OCI-LY3 (cell line): ENCODE measurements around the gene SAPCD2.

ENCODE experiments used
- H2AFZ ChIP-seq: fragments of 200-600, 300-600 bp; shearing (Covaris generic); 2 replicates; pipeline ENCODE4 v1.6.0; 2014; ENCODE audit warnings: antibody characterized with exemption, low read depth, low read length
- H3K27ac ChIP-seq: fragments of 200-600, 300-600 bp; sonication (generic); 2 replicates; pipeline ENCODE4 v1.5.1; 2014; ENCODE audit warnings: mild to moderate bottlenecking, low read length, moderate library complexity, mixed read lengths
- H3K27me3 ChIP-seq: fragments of 200-600, 300-600 bp; sonication (generic); 2 replicates; pipeline ENCODE4 v1.6.1; 2014; ENCODE audit warnings: low read depth, low read length, mixed read lengths
- H3K36me3 ChIP-seq: fragments of 200-600, 300-600 bp; sonication (generic); replicated peaks from 2 replicates; pipeline ENCODE3; 2014; ENCODE audit warnings: low read depth, low read length, mixed read lengths
- H3K4me1 ChIP-seq: fragments of 300-600, 200-600 bp; sonication (generic); 2 replicates; pipeline ENCODE4 v1.6.1; 2014; ENCODE audit warnings: low read length, mixed read lengths
- H3K4me2 ChIP-seq: fragments of 200-600, 300-600 bp; sonication (generic); 2 replicates; pipeline ENCODE4 v1.6.1; 2014; ENCODE audit warnings: low read length, mixed read lengths
- H3K4me3 ChIP-seq: fragments of 300-600, 200-600 bp; sonication (generic); 2 replicates; pipeline ENCODE4 v1.5.1; 2014; ENCODE audit warnings: antibody characterized with exemption, mild to moderate bottlenecking, low read length, moderate library complexity
- H3K79me2 ChIP-seq: fragments of 300-600, 200-600 bp; shearing (Covaris generic); 2 replicates; pipeline ENCODE4 v1.6.1; 2014; ENCODE audit warnings: mild to moderate bottlenecking, low read length, mixed read lengths
- H3K9ac ChIP-seq: fragments of 300-600, 200-600 bp; shearing (Covaris generic); 2 replicates; pipeline ENCODE4 v1.6.0; 2014; ENCODE audit warnings: mild to moderate bottlenecking, low read length, moderate library complexity
- H3K9me3 ChIP-seq: fragments of 200-600, 300-600 bp; shearing (Covaris generic); 2 replicates; pipeline ENCODE4 v1.6.1; 2014; ENCODE audit warnings: low read length, mixed read lengths; ENCODE audit not compliant: insufficient read depth
- H4K20me1 ChIP-seq: fragments of 200-600, 300-600 bp; sonication (generic); 2 replicates; pipeline ENCODE4 v1.6.1; 2016; ENCODE audit warnings: low read length, mixed read lengths; ENCODE audit not compliant: insufficient read depth
- CTCF ChIP-seq: fragments of 200-600, 300-600 bp; sonication (generic); IDR thresholded peaks from 2 replicates; pipeline ENCODE4 v1.5.1; 2014; ENCODE audit warnings: antibody characterized with exemption, low read length, low read depth
- EZH2phosphoT487 ChIP-seq: fragments of 200-600 bp; shearing (Covaris generic); IDR thresholded peaks from 2 replicates; pipeline ENCODE4 v1.6.1; 2018; ENCODE audit warnings: antibody characterized with exemption, mixed run types, low read depth

The SAPCD2 gene

DNA sequence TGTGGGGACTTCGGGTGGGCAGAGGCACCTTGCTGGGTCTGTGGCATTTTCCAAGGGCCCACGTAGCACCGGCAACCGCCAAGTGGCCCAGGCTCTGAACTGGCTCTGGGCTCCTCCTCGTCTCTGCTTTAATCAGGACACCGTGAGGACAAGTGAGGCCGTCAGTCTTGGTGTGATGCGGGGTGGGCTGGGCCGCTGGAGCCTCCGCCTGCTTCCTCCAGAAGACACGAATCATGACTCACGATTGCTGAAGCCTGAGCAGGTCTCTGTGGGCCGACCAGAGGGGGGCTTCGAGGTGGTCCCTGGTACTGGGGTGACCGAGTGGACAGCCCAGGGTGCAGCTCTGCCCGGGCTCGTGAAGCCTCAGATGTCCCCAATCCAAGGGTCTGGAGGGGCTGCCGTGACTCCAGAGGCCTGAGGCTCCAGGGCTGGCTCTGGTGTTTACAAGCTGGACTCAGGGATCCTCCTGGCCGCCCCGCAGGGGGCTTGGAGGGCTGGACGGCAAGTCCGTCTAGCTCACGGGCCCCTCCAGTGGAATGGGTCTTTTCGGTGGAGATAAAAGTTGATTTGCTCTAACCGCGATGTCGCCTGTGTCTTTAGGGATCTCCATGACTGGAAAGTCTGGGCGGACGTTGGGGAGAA is 38.4 kb upstream of the SAPCD2 start:
- Histone ChIP-seq H3K27ac (no peak overlapping the region), H3K4me3 (no peak overlapping the region), H3K4me1 (no peaks in the 10 kb centered on the region), H3K36me3 (peaks cover 22% of the 10 kb centered on the region), H3K9ac (no peak overlapping the region), H3K79me2 (no peaks in the 10 kb centered on the region), H3K27me3 (no peaks in the 10 kb centered on the region), H3K9me3 (no peaks in the 10 kb centered on the region), H3K4me2 (no peak overlapping the region), H2AFZ (no peak overlapping the region), H4K20me1 (no peaks in the 10 kb centered on the region)
- no peak for TF ChIP-seq CTCF
- TF ChIP-seq EZH2phosphoT487, result no peak

DNA sequence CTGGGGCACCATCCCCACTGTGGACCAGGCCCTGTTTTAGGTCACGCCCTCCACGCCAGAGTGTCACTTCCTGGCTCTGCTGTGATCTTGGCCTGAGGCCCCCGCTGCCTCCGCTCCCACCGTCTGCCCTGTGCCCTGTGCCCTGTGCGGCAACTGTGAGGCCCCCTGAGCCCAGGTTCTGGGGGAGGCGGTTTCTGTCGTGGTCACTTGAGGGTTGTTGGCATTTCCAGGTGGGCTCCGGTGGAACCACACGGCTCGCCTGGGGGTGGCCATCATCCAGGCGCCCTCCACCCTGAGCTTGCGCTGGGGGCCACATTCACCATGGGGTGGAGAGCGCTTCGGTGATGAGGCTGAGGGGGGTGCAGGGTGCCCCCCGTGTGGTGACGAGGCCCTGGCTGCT is 37.6 kb upstream of the SAPCD2 start:
- no peak overlapping the region for H3K4me2 ChIP-seq
- peaks cover 27% of the 10 kb centered on the region for H3K36me3 ChIP-seq
- no peak overlapping the region for H3K4me3 ChIP-seq
- no peak for TF ChIP-seq CTCF
- no peak for TF ChIP-seq EZH2phosphoT487
- peaks cover 1% of the 10 kb centered on the region; the same call in 1 of the 2 replicates for H3K9me3 ChIP-seq
- H3K4me1 ChIP-seq, result no peaks in the 10 kb centered on the region
- no peak overlapping the region for H3K27ac ChIP-seq
- H3K9ac ChIP-seq, result no peak overlapping the region
- no peaks in the 10 kb centered on the region for H4K20me1 ChIP-seq
- no peaks in the 10 kb centered on the region for H3K79me2 ChIP-seq
- H2AFZ ChIP-seq, result no peak overlapping the region
- H3K27me3 ChIP-seq, result no peaks in the 10 kb centered on the region

- Histone ChIP-seq H2AFZ (no peak overlapping the region), H3K4me2 (no peak overlapping the region), H3K27me3 (no peaks in the 10 kb centered on the region), H3K4me3 (no peak overlapping the region), H3K36me3 (peaks cover 33% of the 10 kb centered on the region), H3K9me3 (peaks cover 6% of the 10 kb centered on the region; the same call in 1 of the 2 replicates), H3K27ac (no peak overlapping the region), H4K20me1 (no peaks in the 10 kb centered on the region), H3K9ac (no peak overlapping the region), H3K79me2 (no peaks in the 10 kb centered on the region), H3K4me1 (no peaks in the 10 kb centered on the region)
- TF ChIP-seq EZH2phosphoT487, result no peak
- no peak for TF ChIP-seq CTCF
Measured at GRCh38 chr9:137107312-137107921, 37.1 kb upstream of the SAPCD2 start.

DNA sequence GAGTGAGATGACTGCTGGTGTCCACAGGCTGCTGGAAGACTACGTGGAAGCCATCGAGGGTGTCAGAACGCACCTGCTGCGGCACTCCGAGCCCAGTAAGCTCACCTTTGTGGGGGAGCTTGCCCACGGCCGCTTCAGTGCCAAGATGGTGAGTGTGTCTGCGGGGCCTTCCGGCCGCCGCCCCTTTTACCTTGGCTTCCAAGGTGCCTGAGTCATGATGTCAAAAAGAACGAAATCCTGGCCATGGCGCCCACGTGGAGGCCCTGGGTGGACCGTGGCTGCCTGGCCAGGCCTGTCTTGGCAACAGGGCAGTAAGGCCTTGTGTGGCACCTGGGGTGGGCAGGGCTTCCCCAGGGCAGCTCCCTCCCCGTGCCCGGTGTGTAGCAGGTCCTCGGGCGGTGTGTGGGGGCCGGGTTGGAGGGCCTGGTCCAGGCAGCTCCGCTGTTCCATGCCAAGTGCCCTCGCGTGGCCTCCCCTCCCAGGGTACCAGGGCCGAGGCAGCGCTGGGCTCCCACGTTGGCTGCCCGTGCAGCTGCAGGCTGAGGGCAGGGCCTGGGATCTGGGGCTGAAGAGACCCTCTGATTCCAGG is 36.4 kb upstream of the SAPCD2 start:
- Histone ChIP-seq H3K4me1 (no peaks in the 10 kb centered on the region), H2AFZ (no peak overlapping the region), H3K79me2 (no peaks in the 10 kb centered on the region), H4K20me1 (no peaks in the 10 kb centered on the region), H3K4me3 (no peak overlapping the region), H3K27me3 (no peaks in the 10 kb centered on the region), H3K27ac (no peak overlapping the region), H3K9ac (no peak overlapping the region), H3K36me3 (peaks cover 39% of the 10 kb centered on the region), H3K4me2 (no peak overlapping the region), H3K9me3 (peaks cover 12% of the 10 kb centered on the region)
- TF ChIP-seq CTCF (no peak), EZH2phosphoT487 (no peak)
